Endodermal cell (in vitro differentiated cells): Measurements from ENCODE around the gene ARID5B. TPM values are rescaled to one million over a fixed set of nuclear protein-coding genes. Genes with fewer than 3 reads are reported as not detected.

ENCODE experiments used
- DNase-seq: peaks from one replicate; pipeline ENCODE4 v3.0.0-alpha.2; 2017
- H3K27ac ChIP-seq: 2 replicates; pipeline ENCODE4 v1.5.1; 2013; ENCODE audit warnings: mild to moderate bottlenecking, low read depth, low read length, moderate library complexity
- H3K27me3 ChIP-seq: 2 replicates; pipeline ENCODE4 v1.6.1; 2013; ENCODE audit warnings: mild to moderate bottlenecking, low read length, moderate library complexity; ENCODE audit not compliant: insufficient read depth, control insufficient read depth, poor library complexity, severe bottlenecking
- H3K36me3 ChIP-seq: 2 replicates; pipeline ENCODE4 v1.7.0; 2013; ENCODE audit warnings: mild to moderate bottlenecking, low read length, moderate library complexity; ENCODE audit not compliant: control insufficient read depth, insufficient read depth
- H3K4me1 ChIP-seq: one replicate; pipeline ENCODE4 v1.7.0; 2013; ENCODE audit warnings: low read length; ENCODE audit not compliant: control insufficient read depth, insufficient read depth
- H3K4me3 ChIP-seq: 2 replicates; pipeline ENCODE4 v1.5.1; 2013; ENCODE audit warnings: mild to moderate bottlenecking, low read length, moderate library complexity
- H3K9ac ChIP-seq: 2 replicates; pipeline ENCODE4 v1.6.1; 2013; ENCODE audit warnings: mild to moderate bottlenecking, low read length, moderate library complexity; ENCODE audit not compliant: poor library complexity, severe bottlenecking; ENCODE audit errors: extremely low read depth
- H3K9me3 ChIP-seq: 2 replicates; pipeline ENCODE4 v1.6.1; 2013; ENCODE audit warnings: mild to moderate bottlenecking, low read length, moderate library complexity; ENCODE audit not compliant: control insufficient read depth
- H3K27ac Mint-ChIP-seq: 2 replicates; pipeline ENCODE4 v1.8.0; 2020; ENCODE audit warnings: mixed read lengths
- H3K27me3 Mint-ChIP-seq: 2 replicates; pipeline ENCODE4 v1.8.0; 2021; ENCODE audit warnings: mild to moderate bottlenecking, mixed read lengths; ENCODE audit not compliant: insufficient read depth
- H3K36me3 Mint-ChIP-seq: 2 replicates; pipeline ENCODE4 v1.8.0; 2020; ENCODE audit warnings: low read depth, mixed read lengths
- H3K4me1 Mint-ChIP-seq: 2 replicates; pipeline ENCODE4 v1.8.0; 2020; ENCODE audit warnings: mixed read lengths
- H3K4me3 Mint-ChIP-seq: 2 replicates; pipeline ENCODE4 v1.8.0; 2020; ENCODE audit warnings: mild to moderate bottlenecking, moderate library complexity, mixed read lengths
- H3K9me3 Mint-ChIP-seq: 2 replicates; pipeline ENCODE4 v1.8.0; 2020; ENCODE audit warnings: mild to moderate bottlenecking, mixed read lengths
- CTCF ChIP-seq: fragments of 200-600 bp; sonication (generic); conservative IDR thresholded peaks from 2 replicates; pipeline ENCODE4 v1.5.0; 2021; ENCODE audit warnings: antibody characterized with exemption, mild to moderate bottlenecking
- WGBS, 2 experiments: methylation state at CpG; one replicate each; pipeline versions ENCODE4 v1.1.5 to v1.1.7; 2013; ENCODE audit warnings: missing lambda C conversion rate in 2 of 2, mixed read lengths in 1 of 2; ENCODE audit not compliant: insufficient coverage in 1 of 2, insufficient read length in 1 of 2; 5-methylcytosine and 5-hydroxymethylcytosine counted together
- total RNA-seq, 2 donors: library from RNA; stranded (reverse); fragmentation: NEBNext Ultra II Directional in 1 of 2; extraction: Animal tissue kit (Norgen Biotek cat#: 25700) in 1 of 2; gene quantifications; 2 replicates in 1 of 2; 3 replicates in 1 of 2; pipeline ENCODE4 v1.2.1, GENCODE V29; 2021

Gene ARID5B
- total RNA-seq, 2 donors from 2014 or later, result 1.2 to 1.8 TPM

DNA sequence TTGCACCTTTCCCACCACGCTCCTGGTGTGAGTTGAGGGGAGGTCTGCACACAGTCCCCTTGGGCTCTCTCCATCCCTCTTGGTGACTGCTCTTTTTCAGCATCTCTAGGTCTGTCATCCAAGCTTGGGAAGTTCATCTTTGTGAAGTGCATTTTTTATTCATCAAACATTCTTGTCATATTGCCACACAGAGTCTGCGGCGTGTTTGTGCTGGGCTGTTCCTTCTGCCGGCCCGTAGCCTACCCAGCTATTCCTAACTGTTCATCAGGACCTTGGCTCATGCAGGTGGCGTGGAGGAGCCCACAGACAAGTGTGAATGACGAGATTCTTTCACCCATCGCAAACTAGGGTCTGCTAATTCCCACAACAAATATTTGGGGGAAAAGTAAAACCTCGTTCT is 202.4 kb downstream of the ARID5B start:
- no peaks in the 10 kb centered on the region for H3K27me3 Mint-ChIP-seq
- H3K27me3 ChIP-seq, result no peaks in the 10 kb centered on the region
- H3K4me3 ChIP-seq, result no peak overlapping the region
- H3K36me3 Mint-ChIP-seq, result no peaks in the 10 kb centered on the region
- no peak overlapping the region for H3K27ac Mint-ChIP-seq
- H3K9me3 ChIP-seq, result no peaks in the 10 kb centered on the region
- H3K36me3 ChIP-seq, result no peaks in the 10 kb centered on the region
- no peaks in the 10 kb centered on the region for H3K4me1 ChIP-seq
- no peak for TF ChIP-seq CTCF
- no peak for DNase-seq
- H3K4me1 Mint-ChIP-seq, result no peaks in the 10 kb centered on the region
- no peak overlapping the region for H3K4me3 Mint-ChIP-seq
- H3K9ac ChIP-seq, result no peak overlapping the region
- H3K27ac ChIP-seq, result no peak overlapping the region
- H3K9me3 Mint-ChIP-seq, result no peaks in the 10 kb centered on the region
- WGBS, 2 experiments, result 94% methylated on average over 8 to 9 of the region's 9 CpGs

GRCh38 chr10:62106929-62107519 is 205.5 kb downstream of the ARID5B start:
- H3K9me3 Mint-ChIP-seq, result no peaks in the 10 kb centered on the region
- no peak for TF ChIP-seq CTCF
- H3K9ac ChIP-seq, result no peak overlapping the region

DNA sequence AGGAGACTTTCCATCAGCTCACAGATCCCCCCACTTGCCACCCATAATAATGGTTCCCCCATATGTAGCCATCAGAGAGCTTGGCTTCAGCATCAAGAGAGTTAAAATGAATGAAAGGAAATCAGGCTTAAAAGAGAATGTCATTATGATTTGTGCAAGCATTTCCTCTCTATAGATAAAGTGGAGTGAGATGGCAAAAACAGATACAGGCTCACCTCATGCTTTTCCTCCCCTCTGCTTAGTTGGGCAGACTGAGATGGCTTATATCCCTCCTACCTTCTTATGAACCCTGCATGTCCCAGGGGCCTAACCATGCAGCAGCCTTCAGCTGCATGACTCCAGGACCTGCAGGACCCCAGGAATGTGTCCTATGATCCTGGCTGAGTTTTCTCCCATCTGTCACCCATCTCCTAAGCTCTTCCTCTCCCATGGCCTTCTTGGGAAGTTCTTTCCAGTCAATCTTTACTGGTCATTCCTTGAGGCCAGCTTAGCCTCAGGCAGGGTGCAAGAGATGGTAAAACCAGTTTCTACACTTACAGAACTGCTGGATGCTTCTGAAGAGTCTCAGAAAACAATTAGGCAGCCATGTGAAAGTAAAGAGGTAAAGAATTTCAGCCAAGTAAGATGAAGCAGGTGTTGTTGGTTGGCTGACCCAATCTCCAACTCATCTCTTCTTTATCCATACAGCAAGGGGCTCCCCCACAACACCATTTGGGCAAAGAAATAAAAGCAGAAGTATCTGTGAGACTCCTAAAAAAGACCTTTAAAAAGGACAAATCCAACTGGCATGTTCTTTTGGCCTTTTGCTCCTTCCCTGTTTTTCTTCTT is 207.5 kb downstream of the ARID5B start:
- Histone ChIP-seq H3K27ac (no peak overlapping the region), H3K9ac (no peak overlapping the region), H3K9me3 (no peaks in the 10 kb centered on the region), H3K27me3 (no peaks in the 10 kb centered on the region), H3K4me3 (no peak overlapping the region), H3K4me1 (no peaks in the 10 kb centered on the region), H3K36me3 (no peaks in the 10 kb centered on the region)
- no peak for TF ChIP-seq CTCF
- Mint-ChIP-seq H3K9me3 (no peaks in the 10 kb centered on the region), H3K4me3 (no peak overlapping the region), H3K4me1 (no peaks in the 10 kb centered on the region), H3K27me3 (no peaks in the 10 kb centered on the region), H3K36me3 (no peaks in the 10 kb centered on the region), H3K27ac (no peak overlapping the region)
- DNase-seq, result no peak

More at GRCh38 chr10:62106929-62107519, 205.5 kb downstream of the ARID5B start:
- no peaks in the 10 kb centered on the region for H3K27me3 Mint-ChIP-seq
- no peaks in the 10 kb centered on the region for H3K27me3 ChIP-seq
- H3K4me1 ChIP-seq, result no peaks in the 10 kb centered on the region
- H3K27ac Mint-ChIP-seq, result no peak overlapping the region
- H3K4me3 Mint-ChIP-seq, result no peak overlapping the region
- no peaks in the 10 kb centered on the region for H3K9me3 ChIP-seq
- no peaks in the 10 kb centered on the region for H3K36me3 ChIP-seq
- no peak overlapping the region for H3K4me3 ChIP-seq
- no peak for DNase-seq
- H3K36me3 Mint-ChIP-seq, result no peaks in the 10 kb centered on the region
- H3K4me1 Mint-ChIP-seq, result no peaks in the 10 kb centered on the region
- H3K27ac ChIP-seq, result no peak overlapping the region
